PC-3 (cell line): ENCODE results near the gene CDK14.

Experiments
- EZH2 ChIP-seq: fragments of 300-600 bp; sonication (generic); IDR thresholded peaks from one replicate; pipeline ENCODE4 v1.6.1; 2017; ENCODE audit warnings: antibody characterized with exemption, mild to moderate bottlenecking, low read length; ENCODE audit not compliant: unreplicated experiment
- TF ChIP-seq, protein P1 (sequence below): fragments of 300-600 bp; sonication (generic); conservative IDR thresholded peaks from 2 replicates; pipeline ENCODE4 v1.5.1; 2017; ENCODE audit warnings: antibody characterized with exemption, low read depth, mild to moderate bottlenecking, low read length

DNA sequence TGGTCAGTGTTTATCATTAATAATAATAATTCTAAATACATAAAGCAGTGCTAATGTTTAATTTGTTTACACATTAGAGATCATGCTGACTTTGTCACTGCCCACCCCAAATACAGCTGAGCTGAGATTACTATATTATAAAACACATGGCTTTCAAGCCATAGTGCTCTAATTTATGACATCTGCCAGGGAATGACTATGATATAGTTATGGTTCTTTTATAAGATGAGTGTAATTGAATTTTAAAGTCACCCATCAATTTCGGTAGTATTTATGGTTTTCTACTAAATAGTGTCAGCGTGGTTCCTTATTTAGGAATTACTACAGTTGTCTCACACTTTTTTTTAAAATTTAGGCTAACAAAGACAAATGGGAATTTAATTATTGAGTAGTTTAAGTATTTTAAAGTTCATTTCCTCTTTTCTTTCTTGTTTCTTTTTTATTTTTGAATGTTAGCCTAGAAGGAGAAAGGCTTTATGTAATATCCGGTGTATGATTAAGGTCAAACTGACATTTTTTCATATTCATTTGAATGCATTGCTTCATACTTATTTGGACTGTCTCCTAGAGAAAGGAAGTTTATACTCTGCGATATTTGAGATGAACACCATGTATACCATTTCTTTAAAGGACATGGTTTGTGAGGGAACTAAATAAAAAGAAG lies 3.9 kb downstream of the CDK14 start:
- TF ChIP-seq, protein P1, sequence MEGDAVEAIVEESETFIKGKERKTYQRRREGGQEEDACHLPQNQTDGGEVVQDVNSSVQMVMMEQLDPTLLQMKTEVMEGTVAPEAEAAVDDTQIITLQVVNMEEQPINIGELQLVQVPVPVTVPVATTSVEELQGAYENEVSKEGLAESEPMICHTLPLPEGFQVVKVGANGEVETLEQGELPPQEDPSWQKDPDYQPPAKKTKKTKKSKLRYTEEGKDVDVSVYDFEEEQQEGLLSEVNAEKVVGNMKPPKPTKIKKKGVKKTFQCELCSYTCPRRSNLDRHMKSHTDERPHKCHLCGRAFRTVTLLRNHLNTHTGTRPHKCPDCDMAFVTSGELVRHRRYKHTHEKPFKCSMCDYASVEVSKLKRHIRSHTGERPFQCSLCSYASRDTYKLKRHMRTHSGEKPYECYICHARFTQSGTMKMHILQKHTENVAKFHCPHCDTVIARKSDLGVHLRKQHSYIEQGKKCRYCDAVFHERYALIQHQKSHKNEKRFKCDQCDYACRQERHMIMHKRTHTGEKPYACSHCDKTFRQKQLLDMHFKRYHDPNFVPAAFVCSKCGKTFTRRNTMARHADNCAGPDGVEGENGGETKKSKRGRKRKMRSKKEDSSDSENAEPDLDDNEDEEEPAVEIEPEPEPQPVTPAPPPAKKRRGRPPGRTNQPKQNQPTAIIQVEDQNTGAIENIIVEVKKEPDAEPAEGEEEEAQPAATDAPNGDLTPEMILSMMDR: no peak
- TF ChIP-seq EZH2: no peak
